Gastroesophageal sphincter (tissue), 4 donors: ENCODE measurements around the gene TAX1BP1. TPM values are rescaled to one million over a fixed set of nuclear protein-coding genes. Genes with fewer than 3 reads are reported as not detected.

ENCODE experiments used
- ATAC-seq: fragments of 150-250 bp; one replicate; pipeline ENCODE4 v1.9.1; 2016; ENCODE audit warnings: mild to moderate bottlenecking, moderate library complexity
- H3K27ac ChIP-seq, 4 donors: fragments of 200-600 bp; sonication (generic) in 3 of 4; 1 replicate in 3 of 4; 2 replicates in 1 of 4; pipeline ENCODE4 v1.5.1; 2016 to 2019
- H3K27me3 ChIP-seq: fragments of 200-600 bp; sonication (generic); one replicate; pipeline ENCODE4 v1.5.1; 2019
- H3K36me3 ChIP-seq, 2 donors: fragments of 200-600 bp; sonication (generic); one replicate each; pipeline ENCODE4 v1.5.1; 2019; ENCODE audit warnings: control low read depth in 1 of 2
- H3K4me1 ChIP-seq, 3 donors: fragments of 200-600 bp; sonication (generic); 1 replicate in 2 of 3; 2 replicates in 1 of 3; pipeline ENCODE4 v1.5.1; 2016 to 2019; ENCODE audit warnings: control low read depth in 2 of 3
- H3K4me3 ChIP-seq, 2 donors: fragments of 200-600 bp; sonication (generic); one replicate each; pipeline ENCODE4 v1.5.1; 2019; ENCODE audit warnings: mild to moderate bottlenecking in 1 of 2, moderate library complexity in 1 of 2
- H3K9me3 ChIP-seq, 3 donors: fragments of 200-600 bp; sonication (generic); one replicate each; pipeline ENCODE4 v1.5.1; 2017 to 2019; ENCODE audit warnings: control low read depth in 2 of 3
- EP300 ChIP-seq: sonication (generic); formaldehyde crosslinking; IDR thresholded peaks from one replicate; pipeline ENCODE4 v1.6.1; 2017; ENCODE audit warnings: antibody characterized with exemption, mild to moderate bottlenecking
- POLR2A ChIP-seq, 2 donors: fragments of 450-650 bp; IDR thresholded peaks; one replicate each; pipeline ENCODE4 v1.6.1; 2017; ENCODE audit warnings: antibody characterized with exemption in 2 of 2, mild to moderate bottlenecking in 2 of 2, moderate library complexity in 1 of 2
- POLR2AphosphoS5 ChIP-seq: sonication (generic); formaldehyde crosslinking; IDR thresholded peaks from one replicate; pipeline ENCODE4 v1.6.1; 2017; ENCODE audit warnings: antibody characterized with exemption
- WGBS, 2 donors: methylation state at CpG; one replicate each; pipeline ENCODE4 v1.1.5; 2018; ENCODE audit warnings: low coverage in 1 of 2; 5-methylcytosine and 5-hydroxymethylcytosine counted together
- total RNA-seq, 4 donors: library from RNA; depleted of rRNA; stranded (reverse); fragments of >200 nt; gene quantifications; one replicate each; pipeline ENCODE4 v1.1.0, GENCODE V29; 2016
- TF ChIP-seq, protein P1 (sequence below), 4 experiments: fragments of 200-600 bp in 2 of 4; fragments of 450-650 bp in 2 of 4; sonication (generic) in 1 of 4; IDR thresholded peaks; one replicate each; pipeline ENCODE4 v1.5.1; 2017 to 2019; ENCODE audit warnings: antibody characterized with exemption in 4 of 4, mild to moderate bottlenecking in 2 of 4, moderate library complexity in 2 of 4

The TAX1BP1 gene
- total RNA-seq, 4 donors from 2014 or later = 118 to 151 (median 144) TPM

DNA sequence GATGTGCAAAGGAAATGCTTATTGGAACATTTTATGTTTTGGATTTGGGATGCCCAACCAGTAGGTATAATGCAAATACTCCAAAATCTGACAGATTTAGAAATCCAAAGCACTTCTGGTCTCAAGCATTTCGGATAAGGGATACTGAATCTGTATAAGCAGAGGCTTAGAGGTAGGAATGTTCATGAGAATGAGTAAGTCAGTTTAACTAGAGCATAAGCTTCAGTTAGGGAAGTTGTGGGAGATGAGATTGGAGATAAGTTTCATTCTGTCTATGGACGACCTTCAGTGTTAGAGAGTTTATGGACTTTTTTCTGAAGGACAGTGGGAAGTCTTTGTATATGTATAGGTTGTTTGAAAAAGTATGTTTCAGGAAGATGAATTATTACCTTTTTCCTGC, 10.4 kb downstream of the TAX1BP1 start:
- Histone ChIP-seq H3K27me3 (no peaks in the 10 kb centered on the region), H3K9me3 (no peaks in the 10 kb centered on the region), H3K36me3 (peaks cover 0 to 43% of the 10 kb centered on the region in 2 donors), H3K27ac (no peak overlapping the region), H3K4me3 (no peak overlapping the region), H3K4me1 (peaks cover 11 to 50% (median 15%) of the 10 kb centered on the region in 3 donors)
- ATAC-seq = no peak
- TF ChIP-seq POLR2AphosphoS5 (no peak), EP300 (no peak), POLR2A (IDR thresholded peaks at IDR 0.05) (no peak)
- TF ChIP-seq, protein P1, sequence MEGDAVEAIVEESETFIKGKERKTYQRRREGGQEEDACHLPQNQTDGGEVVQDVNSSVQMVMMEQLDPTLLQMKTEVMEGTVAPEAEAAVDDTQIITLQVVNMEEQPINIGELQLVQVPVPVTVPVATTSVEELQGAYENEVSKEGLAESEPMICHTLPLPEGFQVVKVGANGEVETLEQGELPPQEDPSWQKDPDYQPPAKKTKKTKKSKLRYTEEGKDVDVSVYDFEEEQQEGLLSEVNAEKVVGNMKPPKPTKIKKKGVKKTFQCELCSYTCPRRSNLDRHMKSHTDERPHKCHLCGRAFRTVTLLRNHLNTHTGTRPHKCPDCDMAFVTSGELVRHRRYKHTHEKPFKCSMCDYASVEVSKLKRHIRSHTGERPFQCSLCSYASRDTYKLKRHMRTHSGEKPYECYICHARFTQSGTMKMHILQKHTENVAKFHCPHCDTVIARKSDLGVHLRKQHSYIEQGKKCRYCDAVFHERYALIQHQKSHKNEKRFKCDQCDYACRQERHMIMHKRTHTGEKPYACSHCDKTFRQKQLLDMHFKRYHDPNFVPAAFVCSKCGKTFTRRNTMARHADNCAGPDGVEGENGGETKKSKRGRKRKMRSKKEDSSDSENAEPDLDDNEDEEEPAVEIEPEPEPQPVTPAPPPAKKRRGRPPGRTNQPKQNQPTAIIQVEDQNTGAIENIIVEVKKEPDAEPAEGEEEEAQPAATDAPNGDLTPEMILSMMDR (IDR thresholded peaks at IDR 0.05) = no peak
- 40 to 91% methylated on average over 1 to 2 of the region's 2 CpGs for WGBS, 2 donors

DNA sequence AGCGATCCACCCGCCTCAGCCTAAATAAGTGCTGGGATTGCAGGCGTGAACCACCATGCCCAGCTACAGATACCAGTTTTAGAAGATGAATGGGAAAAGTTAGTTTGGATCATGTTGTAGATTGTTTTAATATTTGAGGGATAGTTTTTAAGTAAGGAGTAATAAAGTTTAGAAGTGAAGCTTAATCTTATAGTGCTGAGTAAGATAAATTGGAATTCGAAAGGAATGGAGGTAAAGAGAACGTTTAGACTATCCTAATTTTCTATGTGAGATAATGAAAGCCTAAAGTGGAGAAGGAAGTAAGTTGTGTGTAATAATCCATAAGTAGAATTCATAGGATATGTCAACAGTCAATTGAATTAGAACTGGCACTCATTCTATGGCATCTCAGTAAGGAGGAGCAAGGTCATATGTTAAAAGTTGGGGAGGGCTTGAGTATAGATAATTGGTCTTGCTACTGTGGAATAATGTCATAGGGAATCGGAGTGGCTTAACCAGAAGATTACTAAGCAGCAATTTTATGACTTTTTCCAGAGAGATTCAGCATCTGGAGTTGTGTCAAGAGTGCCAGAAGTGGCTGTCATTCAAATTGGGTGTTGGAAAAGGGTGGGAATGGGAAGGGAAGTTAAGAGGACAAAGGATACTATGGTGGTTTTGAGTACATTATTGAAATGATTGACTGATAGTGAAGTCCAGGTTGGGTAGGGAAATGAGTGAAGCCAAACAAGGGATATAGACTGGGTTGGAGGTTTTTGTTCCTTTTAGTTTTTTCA, 12.1 kb downstream of the TAX1BP1 start:
- 93% methylated on average over 6 of the region's 6 CpGs for WGBS, 2 donors
- no peak for TF ChIP-seq POLR2AphosphoS5
- no peak for TF ChIP-seq POLR2A (IDR thresholded peaks at IDR 0.05)
- TF ChIP-seq EP300 = no peak
- TF ChIP-seq, protein P1 (IDR thresholded peaks at IDR 0.05) = no peak
- H3K36me3 ChIP-seq = peaks cover 0 to 59% of the 10 kb centered on the region in 2 donors
- H3K27ac ChIP-seq = no peak overlapping the region
- ATAC-seq = no peak
- H3K9me3 ChIP-seq = no peaks in the 10 kb centered on the region
- peaks cover 4 to 32% (median 8%) of the 10 kb centered on the region in 3 donors for H3K4me1 ChIP-seq
- H3K4me3 ChIP-seq = no peak overlapping the region
- no peaks in the 10 kb centered on the region for H3K27me3 ChIP-seq

DNA sequence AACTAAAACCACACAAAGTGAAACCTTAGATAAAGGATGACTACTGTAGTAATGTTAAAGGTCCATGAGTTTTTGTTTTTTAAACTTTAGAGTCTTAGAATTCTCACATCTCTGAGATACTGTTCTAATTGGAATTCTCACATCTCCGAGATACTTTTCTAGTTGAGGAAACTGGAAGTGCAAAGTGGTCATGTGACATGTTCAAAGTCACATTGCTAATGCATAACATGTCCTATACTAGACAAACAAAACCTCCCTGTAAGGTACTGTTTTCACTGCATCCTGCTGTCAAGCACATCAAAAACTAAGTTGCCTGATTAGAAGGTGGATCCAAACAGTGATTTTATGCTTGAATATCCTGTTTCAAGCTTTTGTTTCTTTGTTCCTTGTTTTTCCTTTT, 13.9 kb downstream of the TAX1BP1 start:
- Histone ChIP-seq H3K4me3 (no peak overlapping the region), H3K36me3 (peaks cover 0 to 70% of the 10 kb centered on the region in 2 donors), H3K9me3 (no peaks in the 10 kb centered on the region), H3K27ac (no peak overlapping the region), H3K27me3 (no peaks in the 10 kb centered on the region), H3K4me1 (peaks cover 0 to 15% (median 0%) of the 10 kb centered on the region in 3 donors)
- ATAC-seq = no peak
- no peak for TF ChIP-seq EP300
- no peak for TF ChIP-seq POLR2AphosphoS5
- TF ChIP-seq, protein P1 (IDR thresholded peaks at IDR 0.05) = no peak
- no peak for TF ChIP-seq POLR2A (IDR thresholded peaks at IDR 0.05)
- 50 to 75% methylated on average over 1 of the region's 1 CpG for WGBS, 2 donors

DNA sequence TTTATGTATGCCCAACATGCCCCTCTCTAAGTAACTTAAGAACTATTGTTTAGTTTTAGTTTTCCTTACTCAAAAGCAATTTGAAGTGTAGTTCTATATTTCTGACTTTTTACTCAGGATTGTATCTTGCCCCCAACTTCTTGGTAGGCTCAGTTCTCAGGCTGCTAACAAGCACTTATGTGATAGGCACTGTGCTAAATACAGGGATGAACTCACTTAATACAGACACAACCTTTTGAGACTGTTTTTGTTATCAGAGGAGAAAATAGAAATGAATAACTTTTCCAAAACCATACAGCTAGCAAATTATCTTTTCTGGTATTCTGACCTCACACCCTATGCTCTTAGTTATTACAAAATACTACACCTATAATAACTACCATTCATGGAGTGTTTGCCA, 16.3 kb downstream of the TAX1BP1 start:
- peaks cover 0 to 68% of the 10 kb centered on the region in 2 donors for H3K36me3 ChIP-seq
- no peaks in the 10 kb centered on the region for H3K27me3 ChIP-seq
- H3K4me1 ChIP-seq = peaks cover 0 to 3% (median 0%) of the 10 kb centered on the region in 3 donors

More for the DNA sequence above, 16.3 kb downstream of the TAX1BP1 start:
- TF ChIP-seq, protein P1 (IDR thresholded peaks at IDR 0.05) = no peak
- no peak for TF ChIP-seq EP300
- TF ChIP-seq POLR2AphosphoS5 = no peak
- TF ChIP-seq POLR2A (IDR thresholded peaks at IDR 0.05) = no peak
- H3K9me3 ChIP-seq = no peaks in the 10 kb centered on the region
- H3K27ac ChIP-seq = no peak overlapping the region
- no peak overlapping the region for H3K4me3 ChIP-seq
- no peak for ATAC-seq
